Dedifferentiated amniotic fluid mesenchymal stem cell (primary cell): ENCODE measurements around the gene BET1L.
"Not testable (repeated sequence)": the region's sequence is repeated elsewhere in the genome, so short reads cannot be mapped to it uniquely, and the experiment has no call there.

Source experiments
- DNase-seq: peaks from one replicate; pipeline ENCODE4 v3.0.0-alpha.2; 2016; ENCODE audit errors: extremely low spot score

The BET1L gene, protein sequence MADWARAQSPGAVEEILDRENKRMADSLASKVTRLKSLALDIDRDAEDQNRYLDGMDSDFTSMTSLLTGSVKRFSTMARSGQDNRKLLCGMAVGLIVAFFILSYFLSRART

DNA sequence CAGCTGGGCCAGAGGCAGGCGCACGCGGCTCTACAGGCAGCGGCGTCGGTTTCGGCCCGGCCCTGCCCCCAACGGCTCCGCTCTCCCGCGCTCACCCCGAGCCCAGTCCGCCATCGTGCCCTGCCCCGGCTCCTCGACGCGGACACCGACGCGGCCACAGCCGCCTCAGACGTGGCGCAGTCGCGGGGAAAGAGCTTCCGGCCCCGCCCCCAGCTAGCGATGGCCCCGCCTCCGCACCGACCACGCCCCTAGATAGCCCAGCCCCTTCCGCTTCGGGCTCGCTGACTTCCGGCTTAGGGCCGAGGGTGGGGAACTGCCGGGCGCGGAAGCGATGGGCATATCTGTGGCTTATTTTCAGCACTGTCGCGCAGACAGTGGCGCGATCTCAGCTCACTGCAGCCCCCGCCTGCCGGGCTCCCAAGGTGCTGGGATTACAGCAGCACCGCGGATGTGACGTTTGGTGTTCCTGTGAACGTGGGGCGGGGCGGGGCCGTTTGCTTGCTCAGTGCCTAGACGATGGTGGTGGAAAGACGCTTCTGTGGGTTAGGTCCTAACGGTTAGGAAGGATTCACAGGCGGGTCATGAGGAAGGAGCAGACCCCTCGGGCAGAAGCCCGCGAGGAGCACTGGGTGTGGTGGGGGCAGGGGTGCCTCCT is at the start of gene BET1L, which contains the start of gene RIC8A:
Gene BET1L, minus strand, starts transcription at position 192 of the 655 bp plus-strand sequence. Its CDS starts 78 bp downstream, at position 114.
Gene RIC8A, plus strand, starts transcription at position 501 of the 655 bp plus-strand sequence. CDS start 1,147 bp downstream, outside the sequence.
- peak; percentile 97 for DNase-seq

GRCh38 chr11:255816-256215 is 48.6 kb upstream of the BET1L start:
- DNase-seq, result no peak

GRCh38 chr11:255176-255575 is 48.0 kb upstream of the BET1L start:
- no peak for DNase-seq

DNA sequence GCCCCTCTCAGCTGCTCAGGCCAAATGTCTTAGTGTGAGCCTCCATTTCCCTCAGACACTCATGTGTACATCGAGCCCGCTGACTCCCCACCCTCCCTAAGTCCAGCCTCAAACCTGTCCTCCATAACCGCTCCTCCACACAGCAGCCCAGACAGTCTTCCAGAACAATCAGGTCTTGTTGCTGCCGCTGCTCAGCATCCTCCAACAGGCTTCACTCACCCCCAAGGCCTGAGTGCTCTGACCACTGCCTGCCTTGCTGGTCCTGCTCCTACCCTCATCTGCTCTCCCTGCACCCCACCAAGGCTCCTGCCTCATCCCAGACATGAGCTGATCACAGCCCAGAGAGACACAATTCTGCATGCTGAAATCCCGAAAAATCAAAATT is 46.7 kb upstream of the BET1L start:
- DNase-seq, result no peak

DNA sequence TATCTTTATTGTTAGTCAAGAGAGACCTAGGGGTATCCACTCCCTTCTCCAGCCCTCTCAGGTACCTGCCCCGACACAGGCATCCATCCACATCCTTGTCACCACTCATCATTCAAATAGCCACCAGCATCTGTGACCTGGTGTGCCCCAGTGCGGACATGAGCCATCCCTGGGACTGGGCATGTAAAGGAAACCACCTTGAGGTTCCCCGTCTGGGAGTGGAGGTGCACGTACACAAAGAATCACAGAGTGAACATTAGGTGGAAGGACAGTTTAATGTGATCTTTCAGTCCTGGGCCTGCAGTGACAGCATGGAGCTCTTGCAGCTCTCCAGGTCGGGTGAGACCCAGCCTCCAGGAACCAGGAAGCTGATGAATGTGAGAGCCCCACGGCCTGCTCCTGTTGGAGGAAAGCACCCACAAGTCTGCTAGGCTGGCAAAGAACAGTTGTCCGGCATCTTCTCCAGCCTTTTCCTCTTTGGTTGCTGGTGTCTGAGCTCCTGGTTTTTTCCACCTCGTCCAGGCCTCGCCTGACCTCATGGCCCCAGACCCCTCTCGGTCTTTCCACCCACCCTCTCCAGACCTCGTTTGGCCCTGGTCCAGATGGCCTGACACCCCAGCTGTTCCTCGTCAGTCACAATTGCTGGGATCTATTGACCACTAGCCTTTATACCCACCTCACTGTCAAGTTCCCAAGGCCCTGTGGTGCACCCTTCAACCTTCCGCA is 46.1 kb upstream of the BET1L start:
- no peak for DNase-seq

- no peak for DNase-seq
Measured at GRCh38 chr11:252666-253065, 45.5 kb upstream of the BET1L start.

DNA sequence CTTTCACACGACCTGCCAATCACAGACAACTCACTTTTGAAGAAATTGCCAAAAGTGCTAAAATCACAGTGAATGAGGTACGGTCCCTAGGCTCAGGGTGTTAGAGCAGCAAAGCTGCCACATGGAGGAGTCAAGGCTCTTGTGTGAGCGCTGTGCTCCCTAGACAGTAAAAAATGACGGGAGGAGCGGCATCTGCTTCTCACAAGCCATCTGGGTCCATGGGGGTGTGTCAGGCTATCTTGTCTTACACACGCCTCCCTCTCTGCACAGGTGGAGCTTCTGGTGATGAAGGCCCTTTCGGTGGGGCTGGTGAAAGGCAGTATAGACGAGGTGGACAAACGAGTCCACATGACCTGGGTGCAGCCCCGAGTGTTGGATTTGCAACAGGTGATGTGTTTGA is 44.4 kb upstream of the BET1L start:
- DNase-seq, result no peak

DNA sequence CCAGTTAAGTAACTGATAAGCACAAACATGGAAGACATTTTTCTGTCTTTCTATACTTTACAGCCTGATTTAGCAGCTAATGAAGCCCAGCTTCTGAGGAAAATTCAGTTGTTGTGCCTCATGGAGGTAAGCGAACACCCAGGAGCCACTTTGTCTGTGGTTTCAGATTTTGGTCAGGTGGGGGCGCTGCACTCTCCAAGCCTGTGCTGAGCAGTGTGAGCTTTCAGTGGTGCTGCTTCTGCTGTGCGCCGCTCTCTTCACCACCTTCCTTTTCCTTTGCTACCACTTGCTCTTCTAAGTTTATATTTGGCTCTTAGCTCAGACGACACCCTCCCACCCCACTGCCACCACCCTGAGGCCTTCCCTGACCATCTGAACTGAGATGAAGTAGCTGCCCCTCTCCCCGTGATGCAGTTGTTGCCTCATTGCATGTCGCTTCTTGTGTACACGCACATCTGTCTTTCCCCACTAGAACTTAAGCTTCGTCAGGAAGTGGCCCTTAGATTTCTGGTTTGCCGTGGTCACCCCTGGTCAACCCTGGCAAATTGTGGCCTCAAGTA is 43.6 kb upstream of the BET1L start:
- DNase-seq, result peak; percentile 58

- DNase-seq, result no peak
Measured at GRCh38 chr11:250274-250673, 43.1 kb upstream of the BET1L start.

GRCh38 chr11:249062-249461 is 41.9 kb upstream of the BET1L start:
- no peak for DNase-seq

DNA sequence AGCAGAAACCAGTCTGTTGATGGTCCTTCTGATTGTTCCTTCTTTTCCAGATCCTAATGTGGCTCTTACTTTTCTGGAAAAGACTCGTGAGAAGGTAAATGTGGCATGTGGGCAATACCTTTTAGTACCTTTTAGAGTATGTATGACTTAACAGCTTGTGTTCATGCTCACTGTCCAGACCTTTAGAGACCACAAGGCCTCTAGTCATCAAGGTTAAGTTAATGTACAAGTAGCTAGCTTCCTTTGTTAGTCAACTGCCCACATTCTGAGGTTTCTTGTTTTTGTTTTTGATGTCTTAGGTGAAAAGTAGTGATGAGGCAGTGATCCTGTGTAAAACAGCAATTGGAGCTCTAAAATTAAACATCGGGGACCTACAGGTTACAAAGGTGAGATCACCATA is 37.2 kb upstream of the BET1L start:
- no peak for DNase-seq

DNA sequence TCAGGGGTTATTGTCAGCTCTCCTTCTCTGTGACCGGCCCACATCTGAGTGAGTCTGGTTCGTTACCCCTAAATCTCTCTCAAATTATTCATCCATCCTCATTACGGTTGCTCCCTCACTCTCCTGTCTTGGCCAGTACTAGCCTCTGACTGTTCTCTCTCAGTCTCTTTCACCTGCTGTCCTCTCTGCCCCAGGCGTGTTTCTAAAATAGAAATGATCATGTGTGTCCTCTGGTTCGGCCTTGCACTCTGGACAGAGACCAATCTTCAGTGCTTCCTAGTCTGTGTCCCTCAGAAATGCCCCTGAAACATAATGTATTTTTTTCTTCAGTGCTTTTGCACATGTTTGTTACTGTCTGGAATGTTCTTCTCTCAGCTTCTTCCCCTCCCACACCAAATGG is 34.4 kb upstream of the BET1L start:
- DNase-seq, result no peak

- DNase-seq, result no peak
Measured at GRCh38 chr11:240315-240714, 33.1 kb upstream of the BET1L start.

DNA sequence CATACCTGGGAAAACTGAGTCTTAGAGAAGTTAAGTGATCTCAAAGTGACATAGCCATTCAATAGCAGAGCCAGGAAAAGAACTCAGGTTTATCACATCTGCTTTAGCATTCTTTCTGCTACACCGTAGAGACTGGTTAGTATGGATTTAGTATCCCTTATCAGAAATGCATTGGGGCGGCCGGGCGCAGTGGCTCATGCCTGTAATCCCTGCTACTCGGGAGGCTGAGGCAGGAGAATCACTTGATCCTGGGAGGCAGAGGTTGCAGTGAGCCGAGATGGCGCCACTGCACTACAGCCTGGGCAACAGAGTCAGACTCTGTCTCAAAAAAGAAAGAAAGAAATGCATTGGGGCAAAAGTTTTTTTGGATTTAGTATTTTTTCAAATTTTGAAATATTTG is 31.1 kb upstream of the BET1L start:
- DNase-seq, result not testable (repeated sequence)

DNA sequence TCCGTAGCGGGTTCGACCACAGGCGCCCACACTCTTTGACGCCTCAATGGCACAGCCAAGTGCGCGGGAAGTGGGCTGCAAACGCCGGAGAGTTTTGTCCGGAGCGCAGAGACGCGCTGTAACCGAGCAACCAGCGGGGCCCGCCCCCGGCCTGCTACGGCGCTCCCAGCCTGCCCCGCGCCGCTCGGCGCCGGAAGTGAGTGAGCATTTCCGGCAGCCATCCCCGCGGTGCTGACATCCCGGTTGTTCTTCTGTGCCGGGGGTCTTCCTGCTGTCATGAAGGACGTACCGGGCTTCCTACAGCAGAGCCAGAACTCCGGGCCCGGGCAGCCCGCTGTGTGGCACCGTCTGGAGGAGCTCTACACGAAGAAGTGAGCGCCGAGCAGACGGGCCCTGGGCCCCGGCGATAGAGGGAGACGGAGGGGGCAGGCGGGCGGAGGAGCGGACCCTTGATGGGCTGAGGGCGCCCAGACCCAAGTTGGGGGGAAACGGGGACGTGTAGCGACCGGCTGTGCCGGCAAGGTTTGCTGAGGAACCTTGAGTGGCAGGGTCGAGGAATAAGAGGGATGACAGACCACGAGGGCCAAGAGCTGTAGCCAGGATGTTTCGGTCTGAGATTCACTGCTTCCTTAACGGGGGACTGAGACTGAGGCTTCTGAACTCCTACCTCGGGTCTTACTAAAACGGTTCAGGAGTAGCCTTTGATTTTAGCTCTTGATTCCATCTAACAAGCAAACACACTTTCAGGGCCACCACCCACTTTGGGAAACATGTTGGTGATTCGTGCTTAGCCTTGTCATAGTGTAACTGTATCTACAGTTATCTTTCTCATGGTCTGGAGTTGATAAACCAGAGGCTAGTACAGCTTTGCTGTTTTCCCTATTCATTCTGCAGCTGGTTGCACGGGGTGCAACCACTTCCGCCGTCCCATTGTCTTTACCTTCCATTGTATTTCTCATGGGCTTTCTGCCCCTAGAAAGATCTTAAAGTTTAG is 29.9 kb upstream of the BET1L start, which contains the start of gene PSMD13:
Gene PSMD13, plus strand, starts transcription at position 203 of the 994 bp plus-strand sequence. Its CDS starts 74 bp downstream, at position 277.
- peak; percentile 85 for DNase-seq

DNA sequence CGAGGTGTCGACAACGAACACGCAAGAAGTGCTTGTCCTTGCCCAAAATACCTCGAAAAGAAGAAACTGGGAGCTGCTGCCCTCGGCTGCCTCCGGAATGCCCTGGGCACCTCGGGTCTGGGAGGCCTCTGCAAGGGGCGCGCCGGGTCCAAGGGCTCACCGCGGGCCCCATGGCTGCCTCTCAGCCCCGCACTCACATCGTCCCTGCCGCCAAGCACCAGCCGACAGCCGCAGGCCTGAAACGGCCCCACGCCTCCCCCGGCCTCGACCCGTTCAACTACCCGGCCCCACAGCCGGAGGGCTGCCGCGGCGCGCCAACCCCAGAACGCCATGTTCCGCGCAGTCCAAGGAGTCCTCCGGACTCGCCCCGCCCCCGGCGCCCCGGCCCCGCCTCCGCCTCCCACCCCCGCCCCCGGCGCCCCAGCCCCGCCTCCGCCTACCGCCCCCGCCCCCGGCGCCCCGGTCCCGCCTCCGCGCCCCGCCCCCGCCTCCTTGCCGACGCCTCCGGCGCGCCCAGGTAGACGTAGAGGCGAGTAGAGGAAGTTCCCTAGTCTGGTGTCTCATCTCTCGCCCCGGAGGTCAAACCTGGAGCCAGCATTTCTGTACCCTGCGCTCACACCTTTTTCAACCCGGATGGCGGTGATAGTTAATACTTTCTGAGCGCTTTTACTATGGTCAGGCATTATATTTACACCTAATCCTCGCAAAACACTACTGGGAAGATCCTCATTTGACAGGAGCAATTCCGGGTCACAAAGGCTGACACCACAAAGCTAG is 29.0 kb upstream of the BET1L start, which contains the start of gene SIRT3:
Gene SIRT3, minus strand, starts transcription at position 346 of the 777 bp plus-strand sequence. Its CDS starts 14 bp downstream, at position 332.
- DNase-seq, result peak; percentile 35

DNA sequence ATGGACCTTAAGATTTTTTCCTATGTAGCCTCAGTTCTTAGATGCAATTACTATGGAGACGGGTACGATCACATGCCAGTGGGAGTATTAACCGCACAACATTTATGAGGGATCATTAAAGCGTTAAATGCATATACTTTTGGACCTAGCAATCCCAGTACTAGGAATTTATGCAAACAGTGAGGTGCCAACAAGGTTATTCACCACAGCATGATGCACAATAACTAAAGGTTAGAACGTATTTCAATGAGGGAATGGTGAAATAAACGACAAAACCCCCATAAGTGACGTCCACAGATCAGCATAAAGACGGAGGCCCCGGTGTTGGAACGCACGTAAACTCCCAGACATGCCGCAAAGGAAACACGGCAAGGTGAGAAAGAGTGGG is 28.4 kb upstream of the BET1L start:
- no peak for DNase-seq

GRCh38 chr11:235180-235579 is 28.0 kb upstream of the BET1L start:
- DNase-seq, result no peak

GRCh38 chr11:232783-233565 is 25.8 kb upstream of the BET1L start:
- no peak for DNase-seq

GRCh38 chr11:230431-230830 is 23.2 kb upstream of the BET1L start:
- no peak for DNase-seq
